Hepatocyte (in vitro differentiated cells): ENCODE measurements around the gene AOPEP. TPM values are rescaled to one million over a fixed set of nuclear protein-coding genes. Genes with fewer than 3 reads are reported as not detected.

Experiments used
- DNase-seq: peaks from one replicate; pipeline ENCODE4 v3.0.0-alpha.2; 2016; ENCODE audit warnings: low spot score
- H2AFZ ChIP-seq: fragments of 200-600 bp; sonication (generic); 2 replicates; pipeline ENCODE4 v1.6.0; 2016; ENCODE audit warnings: antibody characterized with exemption, mild to moderate bottlenecking
- H3K27ac ChIP-seq: fragments of 200-600 bp; sonication (generic); 2 replicates; pipeline ENCODE4 v1.5.1; 2016; ENCODE audit warnings: mild to moderate bottlenecking
- H3K27me3 ChIP-seq: fragments of 200-600 bp; sonication (generic); 2 replicates; pipeline ENCODE4 v1.6.1; 2016
- H3K36me3 ChIP-seq: fragments of 200-600 bp; sonication (generic); replicated peaks from 2 replicates; pipeline ENCODE4 v1.5.1; 2016; ENCODE audit warnings: low read depth; ENCODE audit not compliant: insufficient read depth
- H3K4me1 ChIP-seq: fragments of 200-600 bp; sonication (generic); 2 replicates; pipeline ENCODE4 v1.5.1; 2016; ENCODE audit warnings: mild to moderate bottlenecking, moderate library complexity; ENCODE audit not compliant: insufficient read depth
- H3K4me2 ChIP-seq: fragments of 200-600 bp; sonication (generic); 2 replicates; pipeline ENCODE4 v1.6.0; 2016
- H3K4me3 ChIP-seq: fragments of 200-600 bp; sonication (generic); 2 replicates; pipeline ENCODE4 v1.5.1; 2016; ENCODE audit warnings: mild to moderate bottlenecking
- H3K79me2 ChIP-seq: fragments of 200-600 bp; sonication (generic); 2 replicates; pipeline ENCODE4 v1.6.0; 2017; ENCODE audit warnings: mild to moderate bottlenecking
- H3K9me2 ChIP-seq: fragments of 200-600 bp; sonication (generic); replicated peaks from 2 replicates; pipeline ENCODE4 v1.6.0; 2017; ENCODE audit warnings: mild to moderate bottlenecking; ENCODE audit not compliant: insufficient read depth
- H3K9me3 ChIP-seq: fragments of 200-600 bp; sonication (generic); 2 replicates; pipeline ENCODE4 v1.5.1; 2016; ENCODE audit warnings: low read depth, mild to moderate bottlenecking
- H4K20me1 ChIP-seq: fragments of 200-600 bp; sonication (generic); 2 replicates; pipeline ENCODE4 v1.6.0; 2016; ENCODE audit warnings: mild to moderate bottlenecking; ENCODE audit not compliant: insufficient read depth, poor library complexity, severe bottlenecking
- CTCF ChIP-seq: fragments of 200-600 bp; sonication (generic); IDR thresholded peaks from 2 replicates; pipeline ENCODE4 v1.5.1; 2016; ENCODE audit warnings: antibody characterized with exemption, mild to moderate bottlenecking; ENCODE audit not compliant: poor library complexity
- EZH2 ChIP-seq: fragments of 200-600 bp; sonication (generic); IDR thresholded peaks from 2 replicates; pipeline ENCODE4 v1.6.1; 2016; ENCODE audit warnings: antibody characterized with exemption, mild to moderate bottlenecking, borderline replicate concordance
- EZH2phosphoT487 ChIP-seq: fragments of 200-600 bp; sonication (generic); IDR thresholded peaks from one replicate; pipeline ENCODE4 v1.6.1; 2018; ENCODE audit warnings: antibody characterized with exemption, mild to moderate bottlenecking, low read depth, moderate library complexity; ENCODE audit not compliant: unreplicated experiment, severe bottlenecking
- WGBS: methylation state at CpG from one replicate; pipeline ENCODE4 v1.1.6; 2016; ENCODE audit warnings: low lambda C conversion rate; ENCODE audit errors: missing lambda C conversion rate; 5-methylcytosine and 5-hydroxymethylcytosine counted together
- polyA plus RNA-seq: library from polyadenylated mRNA; unstranded; fragments of >200 nt; fragmentation: Nextera tagmentation; extraction: Ambion mirVana; gene quantifications from 2 replicates; pipeline ENCODE4 v1.2.1, GENCODE V29; 2016
- total RNA-seq: library from RNA; depleted of rRNA; stranded (reverse); fragments of >200 nt; gene quantifications from 2 replicates; pipeline ENCODE4 v1.2.3, GENCODE V29; 2014

The AOPEP gene
- total and polyA plus RNA-seq, 2 experiments from 2014 or later = 82.8 to 101 TPM

- DNase-seq = no peak
- H4K20me1 ChIP-seq = no peaks in the 10 kb centered on the region
- no peaks in the 10 kb centered on the region for H3K36me3 ChIP-seq
- peak overlapping the region; percentile 15 for H3K27ac ChIP-seq
- H2AFZ ChIP-seq = no peak overlapping the region
- no peak for TF ChIP-seq EZH2
- no peak for TF ChIP-seq CTCF
- no peak for TF ChIP-seq EZH2phosphoT487
- no peaks in the 10 kb centered on the region for H3K27me3 ChIP-seq
- no peak overlapping the region for H3K4me3 ChIP-seq
- H3K9me3 ChIP-seq = no peaks in the 10 kb centered on the region
- no peaks in the 10 kb centered on the region for H3K9me2 ChIP-seq
- peaks cover 17% of the 10 kb centered on the region for H3K4me1 ChIP-seq
- H3K79me2 ChIP-seq = no peaks in the 10 kb centered on the region
- no peak overlapping the region for H3K4me2 ChIP-seq
- WGBS = 70% methylated on average over 4 of the region's 4 CpGs
Observed at GRCh38 chr9:94699715-94700373, 26.7 kb upstream of the AOPEP start.

- Histone ChIP-seq H3K4me3 (no peak overlapping the region), H2AFZ (no peak overlapping the region), H4K20me1 (no peaks in the 10 kb centered on the region), H3K4me1 (peaks cover 19% of the 10 kb centered on the region), H3K36me3 (no peaks in the 10 kb centered on the region), H3K9me2 (no peaks in the 10 kb centered on the region), H3K27ac (no peak overlapping the region), H3K9me3 (no peaks in the 10 kb centered on the region), H3K27me3 (no peaks in the 10 kb centered on the region), H3K79me2 (no peaks in the 10 kb centered on the region), H3K4me2 (no peak overlapping the region)
- TF ChIP-seq EZH2 (no peak), EZH2phosphoT487 (no peak), CTCF (no peak)
- 70% methylated on average over 3 of the region's 3 CpGs for WGBS
- no peak for DNase-seq
Observed at GRCh38 chr9:94700445-94700844, 26.1 kb upstream of the AOPEP start.

- H3K36me3 ChIP-seq = no peaks in the 10 kb centered on the region
- peak; percentile 26 for DNase-seq
- 24% methylated on average over 4 of the region's 4 CpGs for WGBS
- H3K27ac ChIP-seq = peak overlapping the region; percentile 84
- TF ChIP-seq CTCF (no peak), EZH2phosphoT487 (no peak), EZH2 (no peak)
- H3K4me2 ChIP-seq = peak overlapping the region; percentile 14
- no peaks in the 10 kb centered on the region for H3K79me2 ChIP-seq
- H4K20me1 ChIP-seq = no peaks in the 10 kb centered on the region
- no peaks in the 10 kb centered on the region for H3K9me3 ChIP-seq
- peaks cover 13% of the 10 kb centered on the region for H3K4me1 ChIP-seq
- H3K9me2 ChIP-seq = no peaks in the 10 kb centered on the region
- no peak overlapping the region for H3K4me3 ChIP-seq
- no peaks in the 10 kb centered on the region for H3K27me3 ChIP-seq
- no peak overlapping the region for H2AFZ ChIP-seq
Observed at GRCh38 chr9:94703488-94704140, 22.9 kb upstream of the AOPEP start.
